T-cell (primary cell): ENCODE data around the gene MYL6B. TPM values are rescaled to one million over a fixed set of nuclear protein-coding genes. Genes with fewer than 3 reads are reported as not detected.

Source experiments
- ATAC-seq, 4 experiments: fragments of 200-7000 bp in 3 of 4; fragments of 150-1000 bp in 1 of 4; cut with Tn5 transposase; replicated peaks in 1 of 4; 1 replicate in 3 of 4; 2 replicates in 1 of 4; pipeline ENCODE4 v1.10.0; 2021; ENCODE audit warnings: moderate library complexity in 3 of 4, mild to moderate bottlenecking in 2 of 4, moderate number of reproducible peaks in 1 of 4
- CTCF ChIA-PET, 2 donors: fragments of 300-600 bp; sonication (Branson Sonifier 250); formaldehyde crosslinking; loops; one replicate each; lab custom pipeline; 2022; ENCODE audit warnings: antibody characterized with exemption in 2 of 2; lab: Charles Lee
- POLR2A ChIA-PET, 2 donors: fragments of 300-600 bp; sonication (Branson Sonifier 250); formaldehyde crosslinking; loops; one replicate each; lab custom pipeline; 2022; ENCODE audit warnings: antibody characterized with exemption in 2 of 2; lab: Charles Lee
- DNase-seq, 35 experiments: peaks; one replicate each; pipeline versions ENCODE4 v3.0.0 to v3.0.0-alpha.2; 2013 to 2023
- H3K27ac ChIP-seq: one replicate; pipeline ENCODE4 v1.5.1; 2013; ENCODE audit warnings: low read length
- H3K27me3 ChIP-seq, 2 experiments: replicated peaks in 1 of 2; 1 replicate in 1 of 2; 2 replicates in 1 of 2; pipeline versions ENCODE4 v1.6.1 to v1.7.0; 2013; ENCODE audit warnings: low read length in 1 of 2, mixed read lengths in 1 of 2; ENCODE audit not compliant: control insufficient read depth in 2 of 2, insufficient read depth in 2 of 2; ENCODE audit errors: extremely low read depth in 1 of 2
- H3K36me3 ChIP-seq, 2 donors: 1 replicate in 1 of 2; 2 replicates in 1 of 2; pipeline versions ENCODE4 v1.6.1 to v1.7.0; 2013; ENCODE audit warnings: low read length in 1 of 2; ENCODE audit not compliant: control insufficient read depth in 2 of 2, insufficient read depth in 1 of 2; ENCODE audit errors: extremely low read depth in 1 of 2
- H3K4me1 ChIP-seq, 2 experiments: 1 replicate in 1 of 2; 2 replicates in 1 of 2; pipeline versions ENCODE4 v1.6.1 to v1.7.0; 2013; ENCODE audit warnings: low read length in 2 of 2, mixed read lengths in 1 of 2; ENCODE audit not compliant: insufficient read depth in 2 of 2, control insufficient read depth in 1 of 2; ENCODE audit errors: extremely low read depth in 1 of 2
- H3K4me3 ChIP-seq, 2 donors: 1 replicate in 1 of 2; 2 replicates in 1 of 2; pipeline versions ENCODE4 v1.5.1 to v1.7.0; 2013; ENCODE audit warnings: mild to moderate bottlenecking in 2 of 2, low read length in 1 of 2, moderate library complexity in 1 of 2; ENCODE audit not compliant: control insufficient read depth in 1 of 2; ENCODE audit errors: extremely low read depth in 1 of 2
- H3K9me3 ChIP-seq: 2 replicates; pipeline ENCODE4 v1.7.0; 2013
- H3K27ac Mint-ChIP-seq, 2 donors: one replicate each; pipeline ENCODE4 v1.8.0; 2020 to 2021; ENCODE audit warnings: mild to moderate bottlenecking in 2 of 2, mixed read lengths in 2 of 2
- H3K27me3 Mint-ChIP-seq, 2 donors: one replicate each; pipeline ENCODE4 v1.8.0; 2021 to 2022; ENCODE audit warnings: mixed read lengths in 2 of 2
- H3K36me3 Mint-ChIP-seq: one replicate; pipeline ENCODE4 v1.8.0; 2021; ENCODE audit warnings: mixed read lengths
- H3K4me1 Mint-ChIP-seq, 3 donors: one replicate each; pipeline ENCODE4 v1.8.0; 2020 to 2022; ENCODE audit warnings: mixed read lengths in 3 of 3, mild to moderate bottlenecking in 1 of 3
- H3K4me3 Mint-ChIP-seq, 3 donors: one replicate each; pipeline ENCODE4 v1.8.0; 2020 to 2022; ENCODE audit warnings: mild to moderate bottlenecking in 3 of 3, mixed read lengths in 3 of 3, moderate library complexity in 3 of 3
- H3K9me3 Mint-ChIP-seq, 3 donors: one replicate each; pipeline ENCODE4 v1.8.0; 2020 to 2022; ENCODE audit warnings: mixed read lengths in 3 of 3
- WGBS: methylation state at CpG from one replicate; pipeline ENCODE4 v1.1.5; 2013; ENCODE audit warnings: missing lambda C conversion rate; ENCODE audit not compliant: insufficient coverage; 5-methylcytosine and 5-hydroxymethylcytosine counted together
- total RNA-seq, 35 experiments: library from RNA in 6 of 35; stranded (reverse) in 6 of 35; fragments of 120-200 nt in 1 of 35; gene quantifications; one replicate each; pipeline versions ENCODE4 v1.2.1 to v1.2.4 and lab custom pipeline; 2013 to 2026

Gene MYL6B
- total RNA-seq, 5 donors from 2014 or later (not counting 1 experiment from before 2014, with no cell fraction given): 5.9 to 12.4 (median 7.7) TPM

GRCh38 chr12:56104815-56105608 lies 47.4 kb upstream of the MYL6B start:
- ATAC-seq (peak; percentile 2 to 6 (median 6)), DNase-seq (peak in 5 of 35 experiments; percentile 10 to 28 (median 11))
- no peaks in the 10 kb centered on the region for H3K27me3 ChIP-seq
- Mint-ChIP-seq H3K36me3 (peaks cover 31% of the 10 kb centered on the region), H3K4me1 (peaks cover 53 to 63% (median 60%) of the 10 kb centered on the region in 3 donors), H3K27me3 (no peaks in the 10 kb centered on the region), H3K9me3 (no peaks in the 10 kb centered on the region), H3K27ac (peak overlapping the region; percentile 99 to 100), H3K4me3 (peak overlapping the region; percentile 94 to 98 (median 96))
- H3K36me3 ChIP-seq: peaks cover 7 to 33% of the 10 kb centered on the region in 2 donors
- peaks cover 35 to 49% of the 10 kb centered on the region in 2 experiments for H3K4me1 ChIP-seq
- WGBS: 0% methylated on average over 37 of the region's 40 CpGs
- CTCF ChIA-PET: interaction anchor here (0.6 to 2.0 kb wide), 15 partner anchors 12 to 375 kb away, joined by 3 to 11 read pairs (median 4); partner anchors contain the start of genes CNPY2 (in 1 of the 2), COQ10A (in 1 of the 2), ESYT1 (in 1 of the 2) and RAB5B (in 1 of the 2)
- POLR2A ChIA-PET: interaction anchor here (0.6 to 2.1 kb wide), 6 partner anchors 12 to 334 kb away, joined by 3 to 7 read pairs (median 4); partner anchors contain the start of gene RPL41 (in 1 of the 2)
- H3K4me3 ChIP-seq: peak overlapping the region; percentile 73 to 92
- H3K27ac ChIP-seq: peak overlapping the region; percentile 72
- no peaks in the 10 kb centered on the region for H3K9me3 ChIP-seq

DNA sequence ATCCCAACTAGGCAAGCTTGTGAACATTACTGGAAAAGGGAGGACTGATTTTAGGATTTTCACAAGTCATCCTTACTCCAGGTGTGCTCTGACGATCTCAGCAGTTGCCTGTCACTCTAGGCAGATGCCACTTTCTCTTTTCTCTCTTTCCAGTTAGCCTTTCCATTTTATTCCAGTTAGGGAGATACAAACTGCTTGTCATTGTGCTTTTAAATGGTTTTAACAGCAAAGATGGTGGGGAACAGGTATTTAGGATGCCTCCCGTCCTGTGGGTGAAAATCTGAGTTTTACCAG lies 46.8 kb upstream of the MYL6B start:
- ChIA-PET POLR2A (interaction anchor here in 1 of 2 donors (2.1 kb wide), 1 partner anchor 26 kb away, joined by 7 read pairs; no protein-coding TSS in a partner anchor), CTCF (interaction anchor here in 1 of 2 donors (1.1 to 1.8 kb wide), 2 partner anchors 13 to 21 kb away, joined by 3 to 9 read pairs; partner anchors contain the start of gene ZC3H10)
- Mint-ChIP-seq H3K27me3 (no peaks in the 10 kb centered on the region), H3K36me3 (peaks cover 35% of the 10 kb centered on the region), H3K4me1 (peaks cover 52 to 61% (median 59%) of the 10 kb centered on the region in 3 donors), H3K9me3 (no peaks in the 10 kb centered on the region), H3K4me3 (peak overlapping the region; percentile 94 to 98 (median 96)), H3K27ac (peak overlapping the region; percentile 99 to 100)
- DNase-seq (no peak), ATAC-seq (no peak)
- peaks cover 35 to 49% of the 10 kb centered on the region in 2 experiments for H3K4me1 ChIP-seq
- H3K27ac ChIP-seq: no peak overlapping the region
- H3K9me3 ChIP-seq: no peaks in the 10 kb centered on the region
- peak overlapping the region; percentile 73 to 92 for H3K4me3 ChIP-seq
- H3K27me3 ChIP-seq: no peaks in the 10 kb centered on the region
- no CpG with 5 or more reads among the region's 2 CpGs for WGBS
- peaks cover 7 to 39% of the 10 kb centered on the region in 2 donors for H3K36me3 ChIP-seq

DNA sequence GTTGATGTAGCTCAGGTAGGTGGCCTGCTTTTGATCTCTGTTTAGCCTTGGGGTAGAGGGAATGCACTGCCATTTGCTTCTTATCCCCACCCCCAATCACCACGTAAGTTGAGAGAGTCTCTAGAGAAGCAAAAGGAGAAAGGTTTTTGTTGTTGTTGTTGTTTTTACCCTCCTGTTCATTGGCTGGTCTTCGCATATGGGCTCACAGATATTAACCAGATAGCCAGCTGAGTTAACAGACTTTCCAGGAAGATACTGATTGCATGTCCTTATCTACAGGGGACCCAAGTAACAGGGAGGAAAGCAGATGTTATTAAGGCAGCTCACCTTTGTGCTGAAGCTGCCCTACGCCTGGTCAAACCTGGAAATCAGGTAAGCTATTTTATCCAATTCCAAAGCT lies 45.1 kb upstream of the MYL6B start:
- Mint-ChIP-seq H3K9me3 (no peaks in the 10 kb centered on the region), H3K36me3 (peaks cover 47% of the 10 kb centered on the region), H3K4me1 (peaks cover 39 to 45% (median 44%) of the 10 kb centered on the region in 3 donors), H3K27me3 (no peaks in the 10 kb centered on the region), H3K4me3 (peak overlapping the region in 1 of 3 donors; percentile 50), H3K27ac (peak overlapping the region; percentile 31 to 76)
- Histone ChIP-seq H3K27ac (no peak overlapping the region), H3K27me3 (no peaks in the 10 kb centered on the region), H3K4me3 (no peak overlapping the region), H3K4me1 (peaks cover 23 to 34% of the 10 kb centered on the region in 2 experiments), H3K36me3 (peaks cover 7 to 56% of the 10 kb centered on the region in 2 donors), H3K9me3 (no peaks in the 10 kb centered on the region)
- DNase-seq (no peak), ATAC-seq (no peak)
- ChIA-PET POLR2A (interaction anchor here (0.5 to 0.8 kb wide), 2 partner anchors 111 to 1669 kb away, joined by 3 to 4 read pairs; no protein-coding TSS in a partner anchor), CTCF (interaction anchor here (0.5 to 0.9 kb wide), 2 partner anchors 60 to 217 kb away, joined by 3 to 5 read pairs; no protein-coding TSS in a partner anchor)
- 89% methylated on average over 1 of the region's 3 CpGs for WGBS

GRCh38 chr12:56110571-56110970 lies 41.8 kb upstream of the MYL6B start:
- H3K27ac ChIP-seq: no peak overlapping the region
- CTCF ChIA-PET: interaction anchor here in 1 of 2 donors (0.5 kb wide), 1 partner anchor 30 kb away, joined by 5 read pairs; no protein-coding TSS in a partner anchor
- H3K36me3 Mint-ChIP-seq: peaks cover 59% of the 10 kb centered on the region
- POLR2A ChIA-PET: interaction anchor here in 1 of 2 donors (0.6 kb wide), 1 partner anchor 41 kb away, joined by 3 read pairs; no protein-coding TSS in a partner anchor
- peaks cover 8 to 14% of the 10 kb centered on the region in 2 experiments for H3K4me1 ChIP-seq
- H3K27me3 Mint-ChIP-seq: no peaks in the 10 kb centered on the region
- no peak overlapping the region for H3K4me3 ChIP-seq
- ATAC-seq (no peak), DNase-seq (no peak)
- H3K27ac Mint-ChIP-seq: no peak overlapping the region
- no peaks in the 10 kb centered on the region for H3K27me3 ChIP-seq
- no peak overlapping the region for H3K4me3 Mint-ChIP-seq
- no peaks in the 10 kb centered on the region for H3K9me3 ChIP-seq
- WGBS: no CpG with 5 or more reads among the region's 5 CpGs
- H3K9me3 Mint-ChIP-seq: no peaks in the 10 kb centered on the region
- H3K4me1 Mint-ChIP-seq: peaks cover 15 to 20% (median 19%) of the 10 kb centered on the region in 3 donors
- peaks cover 7 to 71% of the 10 kb centered on the region in 2 donors for H3K36me3 ChIP-seq

- no CpG with 5 or more reads among the region's 1 CpG for WGBS
- H3K9me3 Mint-ChIP-seq: no peaks in the 10 kb centered on the region
- peaks cover 9 to 24% of the 10 kb centered on the region in 2 experiments for H3K4me1 ChIP-seq
- H3K9me3 ChIP-seq: no peaks in the 10 kb centered on the region
- H3K27ac Mint-ChIP-seq: peak overlapping the region in 1 of 2 donors; percentile 14
- H3K27ac ChIP-seq: no peak overlapping the region
- H3K4me3 Mint-ChIP-seq: peak overlapping the region in 1 of 3 donors; percentile 37
- no peaks in the 10 kb centered on the region for H3K27me3 Mint-ChIP-seq
- peaks cover 47% of the 10 kb centered on the region for H3K36me3 Mint-ChIP-seq
- H3K36me3 ChIP-seq: peaks cover 0 to 50% of the 10 kb centered on the region in 2 donors
- ATAC-seq (no peak), DNase-seq (no peak)
- ChIA-PET POLR2A (no interaction called here), CTCF (no interaction called here)
- no peak overlapping the region for H3K4me3 ChIP-seq
- H3K27me3 ChIP-seq: no peaks in the 10 kb centered on the region
- peaks cover 24 to 32% (median 25%) of the 10 kb centered on the region in 3 donors for H3K4me1 Mint-ChIP-seq
These were observed 38.3 kb upstream of the MYL6B start for GRCh38 chr12:56114084-56114483.

DNA sequence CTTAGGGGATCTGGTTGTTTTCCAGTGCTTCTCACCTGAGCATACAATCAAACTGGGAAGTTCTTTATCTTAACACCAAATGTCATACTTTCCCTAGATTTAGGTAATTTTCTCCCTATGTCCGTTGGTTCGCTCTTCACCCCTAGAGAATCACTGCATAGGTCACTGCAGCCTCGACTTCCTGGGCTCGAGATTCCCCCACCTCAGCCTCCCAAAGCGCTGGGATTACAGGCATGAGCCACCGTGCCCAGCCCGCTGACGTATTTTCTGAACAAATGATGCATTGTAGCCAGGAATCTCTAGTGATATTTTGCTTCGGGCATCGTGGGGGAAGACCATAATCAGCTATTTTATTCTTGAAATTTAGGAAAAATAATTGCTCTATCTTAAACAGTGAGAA lies 37.1 kb upstream of the MYL6B start:
- Mint-ChIP-seq H3K4me3 (peak overlapping the region; percentile 94 to 99 (median 94)), H3K4me1 (peaks cover 34 to 39% (median 35%) of the 10 kb centered on the region in 3 donors), H3K9me3 (no peaks in the 10 kb centered on the region), H3K27me3 (no peaks in the 10 kb centered on the region), H3K36me3 (peaks cover 38% of the 10 kb centered on the region), H3K27ac (peak overlapping the region; percentile 97 to 98)
- Histone ChIP-seq H3K27me3 (no peaks in the 10 kb centered on the region), H3K4me3 (peak overlapping the region in 1 of 2 donors; percentile 75), H3K27ac (peak overlapping the region; percentile 92), H3K36me3 (peaks cover 0 to 41% of the 10 kb centered on the region in 2 donors), H3K9me3 (no peaks in the 10 kb centered on the region), H3K4me1 (peaks cover 11 to 29% of the 10 kb centered on the region in 2 experiments)
- DNase-seq (no peak), ATAC-seq (no peak)
- ChIA-PET POLR2A (interaction anchor here in 1 of 2 donors (0.6 kb wide), 1 partner anchor 512 kb away, joined by 6 read pairs; no protein-coding TSS in a partner anchor), CTCF (no interaction called here)
- WGBS: 72% methylated on average over 4 of the region's 10 CpGs
